ENCODE data around the gene ATOH8.

Gene ATOH8

DNA sequence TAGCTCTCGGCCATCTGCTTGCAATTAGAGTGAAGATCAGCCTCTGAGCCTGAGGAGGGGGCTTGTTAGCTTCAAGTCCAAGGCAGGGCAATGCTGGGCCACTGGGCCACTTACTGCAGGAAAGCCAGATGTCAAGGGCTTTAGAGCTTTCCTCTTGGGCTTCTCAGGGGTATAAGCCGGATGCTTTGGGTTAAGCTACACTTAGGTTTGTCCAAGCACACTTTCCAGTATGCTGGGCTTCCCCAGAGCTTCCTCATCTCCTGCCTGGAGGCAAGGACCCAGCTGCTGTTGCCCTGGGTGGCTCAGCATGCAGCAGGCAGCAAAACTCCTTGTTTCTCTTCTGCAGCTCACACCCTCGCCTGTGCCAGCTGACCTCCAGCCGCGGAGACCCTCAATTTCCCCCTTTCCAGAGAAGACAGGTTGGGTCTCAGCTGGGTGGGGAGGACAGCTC lies 29.0 kb upstream of the ATOH8 start:
- TF ChIP-seq, protein P1, sequence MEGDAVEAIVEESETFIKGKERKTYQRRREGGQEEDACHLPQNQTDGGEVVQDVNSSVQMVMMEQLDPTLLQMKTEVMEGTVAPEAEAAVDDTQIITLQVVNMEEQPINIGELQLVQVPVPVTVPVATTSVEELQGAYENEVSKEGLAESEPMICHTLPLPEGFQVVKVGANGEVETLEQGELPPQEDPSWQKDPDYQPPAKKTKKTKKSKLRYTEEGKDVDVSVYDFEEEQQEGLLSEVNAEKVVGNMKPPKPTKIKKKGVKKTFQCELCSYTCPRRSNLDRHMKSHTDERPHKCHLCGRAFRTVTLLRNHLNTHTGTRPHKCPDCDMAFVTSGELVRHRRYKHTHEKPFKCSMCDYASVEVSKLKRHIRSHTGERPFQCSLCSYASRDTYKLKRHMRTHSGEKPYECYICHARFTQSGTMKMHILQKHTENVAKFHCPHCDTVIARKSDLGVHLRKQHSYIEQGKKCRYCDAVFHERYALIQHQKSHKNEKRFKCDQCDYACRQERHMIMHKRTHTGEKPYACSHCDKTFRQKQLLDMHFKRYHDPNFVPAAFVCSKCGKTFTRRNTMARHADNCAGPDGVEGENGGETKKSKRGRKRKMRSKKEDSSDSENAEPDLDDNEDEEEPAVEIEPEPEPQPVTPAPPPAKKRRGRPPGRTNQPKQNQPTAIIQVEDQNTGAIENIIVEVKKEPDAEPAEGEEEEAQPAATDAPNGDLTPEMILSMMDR (IDR thresholded peaks at IDR 0.05) = no peak
- no peak overlapping the region for H3K4me3 ChIP-seq
- peak overlapping the region in 1 of 2 donors; percentile 30 for H3K27ac ChIP-seq
- peak; percentile 69 for DNase-seq (ENCODE audit: low spot score)

DNA sequence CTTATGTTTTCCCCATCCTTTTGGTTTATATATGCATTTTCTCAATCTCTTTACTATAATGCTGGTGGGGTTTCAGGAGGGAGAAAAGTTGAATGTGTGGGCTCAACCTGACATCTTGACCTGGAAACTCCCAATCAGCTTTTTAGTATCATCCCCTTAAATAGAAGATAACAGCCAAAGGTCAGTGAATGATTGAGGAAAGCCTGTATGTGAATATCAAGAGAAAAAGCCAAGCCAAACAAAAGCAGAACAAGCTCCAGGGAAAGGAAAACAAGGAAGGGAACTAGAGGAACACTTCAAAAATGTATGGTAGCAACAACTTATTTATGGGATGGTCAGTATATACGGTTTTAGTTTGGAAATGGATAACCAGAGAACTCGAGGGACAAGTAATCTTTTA lies 28.3 kb upstream of the ATOH8 start:
- DNase-seq (ENCODE audit: low spot score) = no peak
- TF ChIP-seq, protein P1 (IDR thresholded peaks at IDR 0.05) = no peak
- H3K4me3 ChIP-seq = no peak overlapping the region
- H3K27ac ChIP-seq = no peak overlapping the region

DNA sequence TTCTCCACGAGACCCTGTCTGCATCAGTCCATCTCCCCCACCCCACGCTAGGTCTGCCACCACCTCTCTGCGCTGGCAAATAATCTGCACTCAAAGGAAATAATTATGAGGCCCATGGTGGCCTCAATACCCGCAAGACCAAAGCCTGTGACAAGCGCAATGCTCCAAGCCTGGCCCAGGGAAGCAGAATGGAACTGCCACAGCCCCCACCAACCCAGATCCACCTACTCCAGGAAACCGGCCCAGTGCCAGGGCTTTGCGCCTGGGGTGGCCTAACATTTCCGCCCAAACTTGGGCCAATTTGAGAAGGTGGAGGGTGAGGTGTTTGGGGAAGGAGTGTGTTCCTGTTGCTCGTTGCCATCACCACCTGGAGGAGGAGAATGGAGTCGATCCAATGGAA lies 26.0 kb upstream of the ATOH8 start:
- no peak overlapping the region for H3K4me3 ChIP-seq
- DNase-seq (ENCODE audit: low spot score) = peak; percentile 75
- H3K27ac ChIP-seq = no peak overlapping the region
- TF ChIP-seq, protein P1 (IDR thresholded peaks at IDR 0.05) = no peak

DNA sequence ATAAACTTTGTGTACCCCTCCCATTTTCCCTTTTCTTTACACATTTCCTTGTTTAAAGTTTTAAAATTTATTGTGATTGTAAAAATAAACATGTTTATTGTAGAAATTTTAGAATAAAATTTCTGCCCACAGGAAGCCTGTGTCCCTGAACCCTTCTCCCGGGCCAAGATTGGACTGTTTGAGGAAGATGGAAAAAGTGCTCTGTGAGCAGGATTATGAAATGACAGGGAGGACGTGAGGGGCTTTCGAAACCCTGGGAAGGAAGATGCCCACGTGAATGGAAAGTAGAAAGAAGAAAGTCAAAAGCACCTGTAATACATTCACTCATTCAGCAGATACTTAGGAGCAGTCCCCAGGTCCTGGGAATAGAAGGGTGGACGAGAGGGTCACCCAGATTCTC lies 25.4 kb upstream of the ATOH8 start:
- peak overlapping the region in 1 of 2 donors; percentile 19 for H3K27ac ChIP-seq
- H3K4me3 ChIP-seq = no peak overlapping the region
- no peak for DNase-seq (ENCODE audit: low spot score)

DNA sequence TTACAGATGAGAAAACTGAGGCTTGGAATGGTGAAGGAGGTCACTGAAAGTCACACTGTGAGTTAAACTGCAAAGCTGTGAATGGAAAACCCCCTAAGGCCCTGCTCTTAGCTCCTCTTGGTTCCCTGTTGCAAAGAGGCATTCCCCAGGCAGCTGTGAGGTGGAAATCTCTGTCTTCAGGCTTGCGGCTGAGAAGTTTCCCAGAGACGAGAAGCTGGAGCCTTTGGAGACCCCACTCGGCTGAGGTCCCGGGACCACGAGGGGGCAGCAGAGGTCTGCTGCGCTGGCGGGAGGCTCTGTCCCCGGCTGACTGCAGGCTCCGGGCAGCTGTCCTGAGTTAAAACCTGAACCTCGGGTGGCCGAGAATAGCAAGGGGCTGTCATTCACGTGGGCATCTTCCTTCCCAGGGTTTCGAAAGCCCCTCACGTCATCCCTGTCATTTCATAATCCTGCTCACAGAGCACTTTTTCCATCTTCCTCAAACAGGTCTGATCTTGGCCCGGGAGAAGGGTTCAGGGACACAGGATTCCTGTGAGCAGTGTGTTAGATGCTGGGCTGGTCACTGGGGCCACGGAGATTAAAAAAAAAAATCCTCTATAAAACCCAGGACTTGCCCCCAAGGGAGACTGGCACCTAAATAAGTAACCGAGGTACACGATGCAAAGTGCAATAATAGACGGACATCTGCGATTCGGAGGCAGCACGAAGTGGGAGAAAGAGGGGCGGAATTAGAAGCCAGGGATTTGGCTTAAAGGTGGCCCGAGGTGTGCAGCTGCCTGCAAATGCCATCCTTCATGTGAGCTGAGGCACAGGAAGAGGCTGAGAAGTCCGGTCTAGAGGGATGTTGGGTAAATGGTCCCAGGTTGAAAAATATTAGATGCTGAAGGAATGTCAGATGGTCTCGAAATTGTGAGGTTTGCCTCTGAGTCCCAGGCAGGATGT lies 24.6 kb upstream of the ATOH8 start:
- peak; percentile 92 for DNase-seq (ENCODE audit: low spot score)
- Histone ChIP-seq H3K4me3 (no peak overlapping the region), H3K27ac (peak overlapping the region in 1 of 2 donors; percentile 30)
- TF ChIP-seq, protein P1 (IDR thresholded peaks at IDR 0.05) = peak; percentile 99

More for the DNA sequence above, 25.4 kb upstream of the ATOH8 start:
- TF ChIP-seq, protein P1 (IDR thresholded peaks at IDR 0.05) = no peak

DNA sequence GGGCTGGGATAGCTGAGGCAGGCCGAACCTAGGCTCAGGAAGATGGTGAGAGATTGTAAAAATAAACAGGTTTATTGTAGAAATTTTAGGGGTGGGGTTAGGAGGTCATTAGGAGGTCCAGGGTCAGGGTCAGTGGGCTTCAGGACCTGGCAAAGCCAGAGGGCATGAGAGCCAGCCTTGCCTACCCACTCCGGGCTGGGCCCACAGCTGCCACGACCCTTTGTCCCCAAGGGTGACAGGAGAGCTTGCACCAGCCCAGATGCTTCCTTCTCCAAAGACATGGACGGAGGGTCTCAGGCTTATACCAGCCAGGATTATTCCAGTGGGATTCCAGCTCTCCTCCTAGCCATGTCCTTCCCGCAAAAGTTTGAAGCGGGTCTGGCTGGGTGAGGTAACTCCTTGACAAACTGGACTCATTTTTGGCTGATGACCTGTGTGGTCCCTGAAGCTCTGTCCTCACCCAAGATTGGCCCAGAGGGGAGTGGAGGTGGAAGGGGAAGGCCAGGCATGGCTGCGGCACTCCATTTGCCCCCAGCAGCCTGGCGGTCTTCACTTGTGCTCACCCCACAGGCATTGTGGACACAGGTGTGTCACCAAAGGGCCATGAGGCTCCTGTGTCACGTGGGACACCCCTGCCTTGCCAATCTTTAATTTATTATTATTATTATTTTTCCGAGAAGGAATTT lies 23.8 kb upstream of the ATOH8 start:
- TF ChIP-seq, protein P1 (IDR thresholded peaks at IDR 0.05) = no peak
- no peak for DNase-seq (ENCODE audit: low spot score)
- Histone ChIP-seq H3K4me3 (no peak overlapping the region), H3K27ac (peak overlapping the region in 1 of 2 donors; percentile 30)
